B cell (primary cell): ENCODE data around the gene ZNRF2. TPM values are rescaled to one million over a fixed set of nuclear protein-coding genes. Genes with fewer than 3 reads are reported as not detected.

ENCODE experiments used
- ATAC-seq: fragments of 200-7000 bp; cut with Tn5 transposase; one replicate; pipeline ENCODE4 v1.10.0; 2021; ENCODE audit warnings: low read depth, mild to moderate bottlenecking, moderate number of reproducible peaks, moderate library complexity
- CTCF ChIA-PET: fragments of 350-600 bp; sonication (Branson Sonifier 250); formaldehyde crosslinking; loops from one replicate; lab custom pipeline; 2021; ENCODE audit warnings: antibody characterized with exemption, inconsistent platforms; lab: Charles Lee
- POLR2A ChIA-PET: fragments of 350-600 bp; sonication (Branson Sonifier 250); formaldehyde crosslinking; loops from one replicate; lab custom pipeline; 2021; ENCODE audit warnings: antibody characterized with exemption; lab: Charles Lee
- DNase-seq: peaks from one replicate; pipeline ENCODE4 v3.0.0; 2013
- H2AFZ ChIP-seq: 2 replicates; pipeline ENCODE4 v1.6.1; 2012; ENCODE audit warnings: mild to moderate bottlenecking, low read depth, low read length; ENCODE audit not compliant: insufficient read depth, poor library complexity, severe bottlenecking
- H3K27ac ChIP-seq, 2 donors: 1 replicate in 1 of 2; 2 replicates in 1 of 2; pipeline ENCODE4 v1.5.1; 2012 to 2013; ENCODE audit warnings: low read length in 2 of 2, mild to moderate bottlenecking in 2 of 2, moderate library complexity in 1 of 2
- H3K27me3 ChIP-seq, 4 experiments: fragments of 200-600 bp in 1 of 4; sonication (generic) in 1 of 4; replicated peaks in 1 of 4; 1 replicate in 2 of 4; 2 replicates in 2 of 4; pipeline versions ENCODE4 v1.6.1 to v1.7.0; 2013 to 2016; ENCODE audit warnings: low read length in 3 of 4, mild to moderate bottlenecking in 2 of 4, mixed read lengths in 1 of 4, moderate library complexity in 1 of 4; ENCODE audit not compliant: insufficient read depth in 4 of 4, control insufficient read depth in 3 of 4; ENCODE audit errors: control extremely low read depth in 1 of 4
- H3K36me3 ChIP-seq, 2 experiments: replicated peaks in 1 of 2; 1 replicate in 1 of 2; 2 replicates in 1 of 2; pipeline versions ENCODE4 v1.6.1 to v1.7.1; 2013; ENCODE audit warnings: low read length in 1 of 2; ENCODE audit not compliant: insufficient read depth in 2 of 2, control insufficient read depth in 1 of 2; ENCODE audit errors: control extremely low read depth in 1 of 2, extremely low read depth in 1 of 2
- H3K4me1 ChIP-seq, 2 donors: fragments of 200-600 bp in 1 of 2; sonication (generic) in 1 of 2; 1 replicate in 1 of 2; 2 replicates in 1 of 2; pipeline versions ENCODE4 v1.5.1 to v1.6.1; 2013 to 2017; ENCODE audit warnings: low read length in 2 of 2; ENCODE audit not compliant: control insufficient read depth in 2 of 2, insufficient read depth in 2 of 2
- H3K4me2 ChIP-seq: replicated peaks from 2 replicates; pipeline ENCODE3; 2012; ENCODE audit warnings: mild to moderate bottlenecking, low read depth, low read length; ENCODE audit not compliant: poor library complexity, severe bottlenecking
- H3K4me3 ChIP-seq, 5 experiments: fragments of 200-600 bp in 1 of 5; sonication (generic) in 1 of 5; 1 replicate in 3 of 5; 2 replicates in 2 of 5; pipeline versions ENCODE4 v1.5.1 to v1.7.0; 2011 to 2016; ENCODE audit warnings: low read length in 4 of 5, mild to moderate bottlenecking in 4 of 5, low read depth in 2 of 5, control low read depth in 1 of 5, moderate library complexity in 1 of 5; ENCODE audit not compliant: insufficient read depth in 1 of 5; ENCODE audit errors: control extremely low read depth in 1 of 5, extremely low read depth in 1 of 5
- H3K79me2 ChIP-seq: fragments of 200-600 bp; sonication (generic); one replicate; pipeline ENCODE4 v1.6.0; 2016; ENCODE audit warnings: low read length; ENCODE audit not compliant: control insufficient read depth, insufficient read depth
- H3K9ac ChIP-seq: fragments of 200-600 bp; sonication (generic); 2 replicates; pipeline ENCODE4 v1.6.1; 2017; ENCODE audit warnings: mild to moderate bottlenecking, low read length, moderate library complexity
- H3K9me3 ChIP-seq, 3 donors: one replicate each; pipeline versions ENCODE4 v1.6.1 to v1.7.1; 2013; ENCODE audit warnings: low read length in 2 of 3; ENCODE audit not compliant: control insufficient read depth in 2 of 3, insufficient read depth in 1 of 3; ENCODE audit errors: control extremely low read depth in 1 of 3
- H4K20me1 ChIP-seq: 2 replicates; pipeline ENCODE4 v1.6.0; 2012; ENCODE audit warnings: mild to moderate bottlenecking, low read length; ENCODE audit not compliant: insufficient read depth, control insufficient read depth, poor library complexity, severe bottlenecking
- H3K27ac Mint-ChIP-seq: one replicate; pipeline ENCODE4 v1.8.0; 2021; ENCODE audit warnings: mixed read lengths
- H3K27me3 Mint-ChIP-seq: one replicate; pipeline ENCODE4 v1.8.0; 2021; ENCODE audit warnings: mixed read lengths
- H3K4me1 Mint-ChIP-seq: one replicate; pipeline ENCODE4 v1.8.0; 2021; ENCODE audit warnings: mixed read lengths
- H3K4me3 Mint-ChIP-seq: one replicate; pipeline ENCODE4 v1.8.0; 2021; ENCODE audit warnings: mixed read lengths
- H3K9me3 Mint-ChIP-seq: one replicate; pipeline ENCODE4 v1.8.0; 2022; ENCODE audit warnings: mixed read lengths; ENCODE audit not compliant: insufficient read depth
- EZH2 ChIP-seq: IDR thresholded peaks from 2 replicates; pipeline ENCODE4 v1.6.1; 2012; ENCODE audit warnings: borderline replicate concordance, low read depth, mild to moderate bottlenecking, moderate library complexity, low read length; ENCODE audit not compliant: insufficient read depth, poor library complexity, severe bottlenecking
- WGBS: methylation state at CpG from one replicate; pipeline ENCODE4 v1.1.5; 2013; ENCODE audit warnings: missing lambda C conversion rate; ENCODE audit not compliant: insufficient coverage; 5-methylcytosine and 5-hydroxymethylcytosine counted together
- intact Hi-C: fragments of 100-400 bp; cut with micrococcal nuclease; formaldehyde crosslinking; loops from one replicate; pipeline ENCODE4 v1.10.0; 2022
- polyA plus RNA-seq: library from polyadenylated mRNA; depleted of rRNA; stranded (reverse); fragments of >200 nt; gene quantifications from 2 replicates; pipeline ENCODE4 v1.2.3, GENCODE V29; 2012
- total RNA-seq, 2 donors: library from RNA; stranded (reverse); fragments of 120-200 nt in 1 of 2; gene quantifications; 1 replicate in 1 of 2; 2 replicates in 1 of 2; pipeline versions ENCODE4 v1.2.3 to v1.2.4, GENCODE V29; 2013 to 2022
- TF ChIP-seq, protein P1 (sequence below): fragments of 200-600 bp; IDR thresholded peaks from one replicate; pipeline ENCODE4 v1.8.0; 2022; ENCODE audit warnings: antibody characterized with exemption, mild to moderate bottlenecking

Gene ZNRF2
- total and polyA plus RNA-seq, 2 donors (not counting 1 experiment from before 2014, with no cell fraction given), result 6.4 to 32.0 TPM

DNA sequence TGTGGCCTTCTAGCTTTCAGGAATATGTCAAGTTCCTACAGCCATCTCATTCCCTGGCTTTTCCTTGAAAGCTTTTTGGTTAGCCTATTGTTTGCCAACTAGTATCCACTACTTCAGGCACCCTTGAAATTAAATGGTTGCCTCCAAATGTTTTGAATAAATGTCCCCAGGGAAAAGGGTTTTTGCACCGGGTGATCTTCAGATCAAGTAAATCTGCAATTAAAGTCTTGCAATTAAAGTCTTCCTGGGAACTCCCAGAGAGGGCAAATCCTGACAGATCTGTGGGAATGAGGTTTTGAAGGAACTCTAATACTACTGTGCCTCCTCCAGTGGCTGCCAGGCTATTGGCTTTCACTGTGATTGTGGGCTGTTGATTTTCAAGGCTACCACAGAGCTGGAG, 17.7 kb upstream of the ZNRF2 start:
- H3K27ac ChIP-seq, result no peak overlapping the region
- DNase-seq (no peak), ATAC-seq (no peak)
- ChIA-PET POLR2A (no interaction called here), CTCF (interaction anchor here (0.6 to 1.2 kb wide), 2 partner anchors 9 to 197 kb away, joined by 4 to 5 read pairs; no protein-coding TSS in a partner anchor)
- TF ChIP-seq EZH2, result no peak
- TF ChIP-seq, protein P1, sequence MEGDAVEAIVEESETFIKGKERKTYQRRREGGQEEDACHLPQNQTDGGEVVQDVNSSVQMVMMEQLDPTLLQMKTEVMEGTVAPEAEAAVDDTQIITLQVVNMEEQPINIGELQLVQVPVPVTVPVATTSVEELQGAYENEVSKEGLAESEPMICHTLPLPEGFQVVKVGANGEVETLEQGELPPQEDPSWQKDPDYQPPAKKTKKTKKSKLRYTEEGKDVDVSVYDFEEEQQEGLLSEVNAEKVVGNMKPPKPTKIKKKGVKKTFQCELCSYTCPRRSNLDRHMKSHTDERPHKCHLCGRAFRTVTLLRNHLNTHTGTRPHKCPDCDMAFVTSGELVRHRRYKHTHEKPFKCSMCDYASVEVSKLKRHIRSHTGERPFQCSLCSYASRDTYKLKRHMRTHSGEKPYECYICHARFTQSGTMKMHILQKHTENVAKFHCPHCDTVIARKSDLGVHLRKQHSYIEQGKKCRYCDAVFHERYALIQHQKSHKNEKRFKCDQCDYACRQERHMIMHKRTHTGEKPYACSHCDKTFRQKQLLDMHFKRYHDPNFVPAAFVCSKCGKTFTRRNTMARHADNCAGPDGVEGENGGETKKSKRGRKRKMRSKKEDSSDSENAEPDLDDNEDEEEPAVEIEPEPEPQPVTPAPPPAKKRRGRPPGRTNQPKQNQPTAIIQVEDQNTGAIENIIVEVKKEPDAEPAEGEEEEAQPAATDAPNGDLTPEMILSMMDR, result no peak
- H4K20me1 ChIP-seq, result no peaks in the 10 kb centered on the region
- no peak overlapping the region for H3K4me2 ChIP-seq
- 0% methylated on average over 1 of the region's 1 CpG for WGBS
- H3K79me2 ChIP-seq, result no peaks in the 10 kb centered on the region
- intact Hi-C loops, result no loop called here
- H3K27me3 ChIP-seq, result no peaks in the 10 kb centered on the region
- H3K9me3 ChIP-seq, result peaks cover 0 to 3% (median 0%) of the 10 kb centered on the region in 3 donors
- H3K9ac ChIP-seq, result no peak overlapping the region
- H3K9me3 Mint-ChIP-seq, result no peaks in the 10 kb centered on the region
- H3K4me3 ChIP-seq, result no peak overlapping the region
- H3K27me3 Mint-ChIP-seq, result no peaks in the 10 kb centered on the region
- H3K27ac Mint-ChIP-seq, result no peak overlapping the region
- no peak overlapping the region for H2AFZ ChIP-seq
- H3K36me3 ChIP-seq, result no peaks in the 10 kb centered on the region
- peaks cover 0 to 13% of the 10 kb centered on the region in 2 donors for H3K4me1 ChIP-seq
- peaks cover 7% of the 10 kb centered on the region for H3K4me1 Mint-ChIP-seq
- no peak overlapping the region for H3K4me3 Mint-ChIP-seq

DNA sequence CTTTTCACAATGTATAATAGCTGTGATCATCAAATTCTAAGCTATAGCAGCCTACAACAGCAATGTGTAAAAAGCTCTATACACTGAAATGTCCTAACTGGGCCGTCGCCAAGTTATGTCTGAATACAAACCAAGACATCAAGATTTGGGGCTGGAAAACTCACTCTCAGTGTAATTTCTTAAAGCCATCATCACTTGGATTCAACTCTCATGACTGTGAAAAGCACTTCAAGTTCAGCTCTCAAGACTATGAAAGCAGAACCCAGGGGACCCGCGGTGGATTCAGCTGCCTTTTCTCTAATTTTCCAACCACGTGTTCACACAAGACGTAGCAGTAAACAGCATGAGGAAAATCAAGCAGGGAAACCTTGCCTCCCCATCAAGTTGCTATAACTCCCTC, 15.8 kb upstream of the ZNRF2 start:
- no peaks in the 10 kb centered on the region for H3K27me3 Mint-ChIP-seq
- no peak overlapping the region for H2AFZ ChIP-seq
- no peak overlapping the region for H3K4me3 Mint-ChIP-seq
- no peak overlapping the region for H3K27ac ChIP-seq
- peaks cover 0 to 13% of the 10 kb centered on the region in 2 donors for H3K4me1 ChIP-seq
- intact Hi-C loops, result no loop called here
- H3K27me3 ChIP-seq, result no peaks in the 10 kb centered on the region
- no peaks in the 10 kb centered on the region for H3K36me3 ChIP-seq
- no peak overlapping the region for H3K9ac ChIP-seq
- H4K20me1 ChIP-seq, result no peaks in the 10 kb centered on the region
- H3K4me1 Mint-ChIP-seq, result peaks cover 7% of the 10 kb centered on the region
- ChIA-PET POLR2A (no interaction called here), CTCF (interaction anchor here (1.6 to 2.6 kb wide), 2 partner anchors 104 to 177 kb away, joined by 3 to 14 read pairs; no protein-coding TSS in a partner anchor)
- H3K9me3 ChIP-seq, result peaks cover 0 to 3% (median 0%) of the 10 kb centered on the region in 3 donors
- TF ChIP-seq, protein P1, result no peak
- TF ChIP-seq EZH2, result no peak
- WGBS, result 61% methylated on average over 6 of the region's 6 CpGs
- H3K9me3 Mint-ChIP-seq, result no peaks in the 10 kb centered on the region
- no peaks in the 10 kb centered on the region for H3K79me2 ChIP-seq
- no peak overlapping the region for H3K4me2 ChIP-seq
- DNase-seq, result no peak
- H3K27ac Mint-ChIP-seq, result no peak overlapping the region
- no peak overlapping the region for H3K4me3 ChIP-seq
- ATAC-seq, result no peak
